GM10248 (cell line): Measurements from ENCODE around the gene KLHDC8B.

Experiments used
- CTCF ChIA-PET: fragments of 300-600 bp; sonication (Branson Sonifier 250); formaldehyde crosslinking; extraction: SDS; loops from one replicate; lab custom pipeline; 2021; ENCODE audit warnings: antibody characterized with exemption; lab: Yijun Ruan, JAX
- POLR2A ChIA-PET: fragments of 350-650 bp; sonication (Branson Sonifier 250); formaldehyde crosslinking; extraction: SDS; loops from one replicate; lab custom pipeline; 2020; ENCODE audit warnings: antibody characterized with exemption; lab: Yijun Ruan, JAX
- DNase-seq: peaks from one replicate; pipeline ENCODE4 v3.0.0; 2012; ENCODE audit errors: extremely low spot score
- CTCF ChIP-seq: IDR thresholded peaks from 2 replicates; pipeline ENCODE4 v1.5.1; 2012; ENCODE audit warnings: mild to moderate bottlenecking, low read depth; ENCODE audit errors: extremely low read depth, missing control alignments, control extremely low read depth

The KLHDC8B gene

GRCh38 chr3:49170744-49171118, 667 bp upstream of the KLHDC8B start:
- ChIA-PET CTCF (interaction anchor here (0.6 to 6.1 kb wide), 36 partner anchors 8 to 384 kb away, joined by 3 to 56 read pairs (median 4); partner anchors contain the start of genes BSN, C3orf62, DAG1 and LAMB2), POLR2A (no interaction called here)
- no peak for TF ChIP-seq CTCF
- DNase-seq, result no peak

- CTCF ChIA-PET, result interaction anchor here (0.7 to 6.1 kb wide), 20 partner anchors 10 to 383 kb away, joined by 3 to 56 read pairs (median 6); partner anchors contain the start of genes BSN, C3orf62, QRICH1 and USP4
- no peak for TF ChIP-seq CTCF
- DNase-seq, result no peak
- POLR2A ChIA-PET, result no interaction called here
Observed at GRCh38 chr3:49171775-49172500, 540 bp downstream of the KLHDC8B start.

DNA sequence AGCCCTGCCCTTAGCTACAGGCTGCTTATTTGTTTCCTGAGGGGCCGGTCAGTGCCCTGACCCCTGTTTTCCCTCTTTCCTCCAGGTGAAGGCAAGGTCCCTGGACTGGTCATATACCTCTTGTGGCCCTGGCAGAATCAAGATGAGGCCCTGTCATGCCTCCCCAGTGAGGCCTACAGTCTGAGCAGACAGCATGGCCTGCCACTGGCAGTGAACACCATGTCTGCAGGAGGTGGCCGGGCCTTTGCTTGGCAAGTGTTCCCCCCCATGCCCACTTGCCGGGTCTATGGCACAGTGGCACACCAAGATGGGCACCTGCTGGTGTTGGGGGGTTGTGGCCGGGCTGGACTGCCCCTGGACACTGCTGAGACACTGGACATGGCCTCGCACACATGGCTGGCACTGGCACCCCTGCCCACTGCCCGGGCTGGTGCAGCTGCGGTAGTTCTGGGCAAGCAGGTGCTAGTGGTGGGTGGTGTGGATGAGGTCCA, 1.2 kb downstream of the KLHDC8B start:
- ChIA-PET POLR2A (no interaction called here), CTCF (interaction anchor here (0.9 to 1.5 kb wide), 4 partner anchors 9 to 272 kb away, joined by 3 to 4 read pairs (median 3); no protein-coding TSS in a partner anchor)
- TF ChIP-seq CTCF, result no peak
- no peak for DNase-seq

GRCh38 chr3:49173116-49173791, 1.9 kb downstream of the KLHDC8B start:
- ChIA-PET POLR2A (no interaction called here), CTCF (interaction anchor here (0.9 to 1.5 kb wide), 4 partner anchors 8 to 271 kb away, joined by 3 to 4 read pairs (median 3); no protein-coding TSS in a partner anchor)
- no peak for DNase-seq
- no peak for TF ChIP-seq CTCF

DNA sequence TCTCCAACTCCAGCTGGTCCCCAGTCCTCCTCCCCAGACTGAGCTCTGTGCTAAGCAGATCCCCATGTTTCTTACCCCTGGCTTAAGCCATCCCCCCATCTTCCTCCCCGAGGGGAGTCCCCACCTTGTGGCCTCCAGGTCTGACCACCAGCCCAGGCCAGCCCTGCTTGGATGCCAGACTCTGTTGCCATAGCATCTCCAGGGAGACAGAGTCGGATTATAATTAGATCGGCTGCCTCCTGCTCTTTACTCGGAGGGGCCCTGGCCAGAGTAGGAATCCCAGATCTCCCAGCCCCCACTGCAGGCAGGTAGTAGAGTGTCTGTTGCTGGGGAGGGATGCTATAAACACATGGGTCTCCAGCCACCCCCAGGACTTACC, 2.4 kb downstream of the KLHDC8B start:
- ChIA-PET POLR2A (no interaction called here), CTCF (interaction anchor here (1.2 kb wide), 1 partner anchor 10 kb away, joined by 3 read pairs; no protein-coding TSS in a partner anchor)
- DNase-seq, result no peak
- TF ChIP-seq CTCF, result no peak

- CTCF ChIA-PET, result no interaction called here
Observed at GRCh38 chr3:49174397-49174985, 3.1 kb downstream of the KLHDC8B start.

More at GRCh38 chr3:49174397-49174985, 3.1 kb downstream of the KLHDC8B start:
- TF ChIP-seq CTCF, result no peak
- DNase-seq, result no peak
- POLR2A ChIA-PET, result no interaction called here
